Measurements from ENCODE around the gene HCRTR1.
A peak's percentile ranks its signal among the peaks of the same experiment; 100 is the strongest.

The HCRTR1 gene

GRCh38 chr1:31598980-31599379, 18.5 kb upstream of the HCRTR1 start:
- no peak for DNase-seq

- DNase-seq: no peak
Measured at GRCh38 chr1:31600641-31601040, 16.8 kb upstream of the HCRTR1 start.

- DNase-seq: no peak
Measured at GRCh38 chr1:31602081-31602480, 15.4 kb upstream of the HCRTR1 start.

GRCh38 chr1:31605908-31606427, 11.5 kb upstream of the HCRTR1 start:
- no peak for DNase-seq

- no peak for DNase-seq
Measured at GRCh38 chr1:31607360-31607759, 10.1 kb upstream of the HCRTR1 start.

GRCh38 chr1:31609514-31610118, 7.9 kb upstream of the HCRTR1 start:
- DNase-seq: no peak

- DNase-seq: no peak
Measured at GRCh38 chr1:31614414-31615005, 3.0 kb upstream of the HCRTR1 start.

GRCh38 chr1:31615414-31615813, 2.1 kb upstream of the HCRTR1 start:
- no peak for DNase-seq

GRCh38 chr1:31615939-31616338, 1.6 kb upstream of the HCRTR1 start:
- no peak for DNase-seq

GRCh38 chr1:31617916-31618746, 642 bp downstream of the HCRTR1 start:
- peak; percentile 16 for DNase-seq

- no peak for DNase-seq
Measured at GRCh38 chr1:31618916-31619846, 1.7 kb downstream of the HCRTR1 start.

GRCh38 chr1:31620631-31621497, 3.4 kb downstream of the HCRTR1 start:
- no peak for DNase-seq

GRCh38 chr1:31621498-31621820, 4.0 kb downstream of the HCRTR1 start:
- DNase-seq: no peak

- DNase-seq: no peak
Measured at GRCh38 chr1:31621847-31622730, 4.6 kb downstream of the HCRTR1 start.

- DNase-seq: no peak
Measured at GRCh38 chr1:31623365-31623764, 5.9 kb downstream of the HCRTR1 start.

- DNase-seq: no peak
Measured at GRCh38 chr1:31624309-31624708, 6.8 kb downstream of the HCRTR1 start.

- DNase-seq: no peak
Measured at GRCh38 chr1:31624731-31625514, 7.4 kb downstream of the HCRTR1 start.

GRCh38 chr1:31625561-31626222, 8.2 kb downstream of the HCRTR1 start:
- no peak for DNase-seq
